Neural progenitor cell (in vitro differentiated cells): ENCODE results near the gene CNTN1.

Source experiments
- CTCF ChIP-seq: fragments of 200-600 bp; sonication (generic); IDR thresholded peaks from 2 replicates; pipeline ENCODE4 v1.5.1; 2017; ENCODE audit warnings: antibody characterized with exemption, mild to moderate bottlenecking
- EZH2 ChIP-seq: fragments of 200-600 bp; sonication (generic); IDR thresholded peaks from 2 replicates; pipeline ENCODE4 v1.6.1; 2017; ENCODE audit warnings: antibody characterized with exemption, mild to moderate bottlenecking, moderate library complexity
- EZH2phosphoT487 ChIP-seq: fragments of 200-600 bp; sonication (generic); IDR thresholded peaks from 2 replicates; pipeline ENCODE4 v1.6.1; 2017; ENCODE audit warnings: antibody characterized with exemption

- TF ChIP-seq CTCF (no peak), EZH2 (no peak), EZH2phosphoT487 (no peak)
These were observed 409.6 kb downstream of the CNTN1 start for GRCh38 chr12:41101806-41102205.
